T-helper 1 cell treated with Interleukin-12 subunit alpha and Interleukin-12 subunit beta and Interleukin-4 antibody, amounts not matched to agents 30 ng/mL and 1 ng/mL, for 36 hours (primary cell): ENCODE data around the gene SIRT6. TPM values are rescaled to one million over a fixed set of nuclear protein-coding genes. Genes with fewer than 3 reads are reported as not detected.
"Not testable (repeated sequence)": the region's sequence is repeated elsewhere in the genome, so short reads cannot be mapped to it uniquely, and the experiment has no call there.

Source experiments
- intact Hi-C: fragments of 100-400 bp; cut with micrococcal nuclease; formaldehyde crosslinking; loops from one replicate; pipeline ENCODE4 v1.15.1; 2024
- total RNA-seq: library from RNA; stranded (reverse); gene quantifications from 2 replicates; pipeline ENCODE4 v1.2.3, GENCODE V29; 2022

SIRT6 gene
- total RNA-seq, 1 donor from 2014 or later: 49.5 TPM

- intact Hi-C loops: loop anchor here (1.0 to 2.0 kb wide), 5 partner anchors 15 to 153 kb away; partner anchors contain the start of genes MAP2K2 and ZBTB7A
Measured at GRCh38 chr19:4139614-4140236, 42.6 kb downstream of the SIRT6 start.

GRCh38 chr19:4138445-4138844 is 43.9 kb downstream of the SIRT6 start:
- intact Hi-C loops: loop anchor here (2.0 kb wide), 1 partner anchor 14 kb away; the partner anchor contains the start of gene MAP2K2

DNA sequence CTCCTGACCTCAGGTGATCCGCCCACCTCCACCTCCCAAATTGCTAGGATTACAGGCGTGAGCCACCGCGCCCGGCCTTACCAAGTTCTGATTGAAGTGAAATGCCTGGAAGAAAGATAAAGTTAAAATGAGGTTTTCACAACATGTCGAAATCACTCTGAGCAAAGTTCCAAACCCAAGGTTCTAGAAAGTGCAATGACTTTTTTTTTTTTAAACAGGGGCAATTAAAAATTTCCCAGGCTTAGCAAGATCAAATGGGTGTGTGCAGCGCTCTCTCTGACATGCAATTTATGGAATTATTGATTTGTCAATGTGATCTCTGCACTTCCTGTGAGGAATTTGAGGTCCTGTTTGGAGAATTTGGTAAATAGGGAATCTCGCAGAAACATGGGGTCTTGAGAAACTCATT is 45.7 kb downstream of the SIRT6 start:
- intact Hi-C loops: no loop called here

DNA sequence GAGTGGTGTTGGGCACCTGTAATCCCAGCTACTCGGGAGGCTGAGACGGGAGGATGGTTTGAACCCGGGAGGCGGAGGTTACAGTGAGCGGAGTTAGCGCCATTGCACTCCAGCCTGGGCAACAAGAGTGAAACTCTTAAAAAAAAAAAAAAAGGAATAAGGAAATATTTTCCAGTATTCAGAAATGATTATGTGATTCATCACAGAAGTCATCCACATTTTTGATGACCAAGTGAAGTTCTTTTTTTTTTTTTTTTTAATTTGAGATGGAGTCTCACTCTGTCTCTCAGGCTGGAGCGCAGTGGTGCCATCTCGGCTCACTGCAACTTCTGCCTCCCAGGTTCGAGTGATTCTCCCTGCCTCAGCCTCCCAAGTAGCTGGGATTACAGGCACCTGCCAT is 47.0 kb downstream of the SIRT6 start:
- intact Hi-C loops: not testable (repeated sequence)

GRCh38 chr19:4134351-4134750 is 48.0 kb downstream of the SIRT6 start:
- intact Hi-C loops: no loop called here

DNA sequence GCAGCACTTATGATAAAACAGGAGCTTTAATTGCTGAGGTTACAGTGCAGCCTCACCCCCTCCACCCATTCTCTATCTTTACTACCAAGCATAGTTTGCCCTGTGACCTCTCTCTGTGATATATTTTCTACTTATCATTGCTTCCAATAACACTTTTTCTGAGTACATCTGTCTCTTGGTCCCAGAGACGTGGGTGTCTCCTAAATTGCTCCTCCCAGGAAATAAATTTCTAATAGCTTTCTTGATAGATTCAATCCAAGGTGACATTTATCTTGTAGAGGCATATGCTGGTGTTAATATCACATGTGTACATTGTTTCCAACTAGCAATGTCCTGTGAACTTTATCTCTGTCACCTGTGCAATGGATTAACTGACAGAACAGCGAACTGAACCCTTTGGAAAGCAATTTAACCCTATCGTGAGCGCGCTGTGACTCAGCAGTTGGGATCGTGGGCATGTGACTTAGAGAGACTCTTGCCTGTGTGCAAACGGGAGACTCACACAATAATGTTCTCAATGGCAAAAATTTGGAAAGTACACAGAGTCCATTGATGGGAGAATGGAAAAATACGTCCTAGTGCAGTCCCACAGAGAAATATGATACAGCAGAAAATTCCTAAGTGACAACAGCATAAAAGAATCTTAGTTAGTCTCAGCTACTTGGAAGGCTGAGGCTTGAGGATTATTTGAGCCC is 51.5 kb downstream of the SIRT6 start:
- intact Hi-C loops: no loop called here

DNA sequence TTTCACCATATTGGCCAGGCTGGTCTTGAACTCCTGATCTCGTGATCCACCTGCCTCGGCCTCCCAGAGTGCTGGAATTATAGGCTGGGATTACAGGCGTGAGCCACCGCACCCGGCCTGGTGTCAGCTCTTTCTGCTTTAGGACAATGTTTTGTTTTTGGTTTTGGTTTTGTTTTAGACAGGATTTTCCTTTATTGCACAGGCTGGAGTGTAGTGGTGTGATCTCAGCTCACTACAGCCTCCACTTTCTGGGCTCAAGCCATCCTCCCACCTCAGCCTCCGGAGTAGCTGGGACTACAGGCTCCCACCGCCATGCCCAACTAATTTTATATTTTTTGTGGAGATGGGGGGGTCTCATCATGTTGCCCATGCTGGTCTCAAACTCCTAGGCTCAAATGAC is 53.3 kb downstream of the SIRT6 start:
- intact Hi-C loops: not testable (repeated sequence)

GRCh38 chr19:4127322-4127721 is 55.0 kb downstream of the SIRT6 start:
- intact Hi-C loops: not testable (repeated sequence)

DNA sequence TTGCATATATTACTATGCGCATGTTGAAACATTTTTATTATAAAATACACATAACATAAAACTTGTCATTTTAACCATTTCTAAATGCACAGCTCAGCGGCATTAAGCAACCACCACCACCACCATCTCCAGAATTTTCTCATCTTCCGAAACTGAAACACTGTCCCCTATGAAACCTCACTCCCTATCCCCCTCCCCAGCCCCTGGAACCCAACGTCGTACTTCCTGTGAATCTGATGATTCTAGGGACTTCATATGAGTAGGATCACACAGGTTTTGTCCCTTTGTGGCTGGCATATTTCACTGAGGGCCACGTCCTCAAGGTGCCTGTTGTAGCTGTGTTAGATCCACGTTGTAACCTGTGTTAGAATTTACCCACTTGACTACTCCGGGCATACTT is 57.7 kb downstream of the SIRT6 start:
- intact Hi-C loops: loop anchor here (1.0 to 5.0 kb wide), 9 partner anchors 14 to 598 kb away; partner anchors contain the start of genes ANKRD24, APBA3, DPP9 and EEF2

Other genes starting within 250 kb of the SIRT6 start
- gene NMRK2, start 249.5 kb downstream of the SIRT6 start, total RNA-seq: not detected in 2 replicates
- gene DAPK3, start 211.5 kb downstream of the SIRT6 start, total RNA-seq: 38.1 and 42.6 TPM in 2 replicates
- gene EEF2, start 197.1 kb downstream of the SIRT6 start, total RNA-seq: 1,694 and 1,729 TPM in 2 replicates
- 38.4 and 40.5 TPM in 2 replicates for gene PIAS4, start 174.8 kb downstream of the SIRT6 start, total RNA-seq
- 41.6 and 41.8 TPM in 2 replicates for gene ZBTB7A, start 115.7 kb downstream of the SIRT6 start, total RNA-seq
- gene MAP2K2, start 58.4 kb downstream of the SIRT6 start, total RNA-seq: 144 and 156 TPM in 2 replicates
- gene CREB3L3, start 28.9 kb downstream of the SIRT6 start, total RNA-seq: not detected in 2 replicates
- gene ANKRD24, start 126 bp upstream of the SIRT6 start, total RNA-seq: 0.63 and 0.69 TPM in 2 replicates
- gene EBI3, start 47.0 kb upstream of the SIRT6 start, total RNA-seq: 27.2 and 28.1 TPM in 2 replicates
- 31.3 and 34.3 TPM in 2 replicates for gene YJU2, start 64.5 kb upstream of the SIRT6 start, total RNA-seq
- gene SHD, start 96.7 kb upstream of the SIRT6 start, total RNA-seq: not detected in 2 replicates
- 33.2 and 34.6 TPM in 2 replicates for gene TMIGD2, start 119.8 kb upstream of the SIRT6 start, total RNA-seq
- gene FSD1, start 122.0 kb upstream of the SIRT6 start, total RNA-seq: 22.0 and 24.2 TPM in 2 replicates
- 14.8 and 19.1 TPM in 2 replicates for gene STAP2, start 156.3 kb upstream of the SIRT6 start, total RNA-seq
- 19.0 and 21.0 TPM in 2 replicates for gene MPND, start 161.0 kb upstream of the SIRT6 start, total RNA-seq
- 67.8 and 74.3 TPM in 2 replicates for gene SH3GL1, start 218.0 kb upstream of the SIRT6 start, total RNA-seq
- gene CHAF1A, start 220.1 kb upstream of the SIRT6 start, total RNA-seq: 74.0 and 79.1 TPM in 2 replicates